GM23248 (cell line): ENCODE data around the gene GMPPB. TPM values are rescaled to one million over a fixed set of nuclear protein-coding genes. Genes with fewer than 3 reads are reported as not detected.

ENCODE experiments used
- DNase-seq: peaks from one replicate; pipeline ENCODE4 v3.0.0-alpha.2; 2015
- H2AFZ ChIP-seq: fragments of 200-600 bp; sonication (generic); 2 replicates; pipeline ENCODE4 v1.6.1; 2016; ENCODE audit warnings: antibody characterized with exemption
- H3F3A ChIP-seq: fragments of 200-600 bp; sonication (generic); 2 replicates; pipeline ENCODE4 v1.6.1; 2016; ENCODE audit warnings: mild to moderate bottlenecking, antibody characterized with exemption, mixed run types; ENCODE audit not compliant: insufficient read depth
- H3K27ac ChIP-seq: fragments of 200-600 bp; sonication (generic); 2 replicates; pipeline ENCODE4 v1.5.1; 2016; ENCODE audit warnings: mild to moderate bottlenecking
- H3K27me3 ChIP-seq: fragments of 200-600 bp; sonication (generic); replicated peaks from 2 replicates; pipeline ENCODE4 v1.6.1; 2016; ENCODE audit warnings: mild to moderate bottlenecking; ENCODE audit not compliant: insufficient read depth
- H3K36me3 ChIP-seq: fragments of 200-600 bp; sonication (generic); 2 replicates; pipeline ENCODE4 v1.6.1; 2016; ENCODE audit warnings: low read depth, mild to moderate bottlenecking
- H3K4me1 ChIP-seq: fragments of 200-600 bp; sonication (generic); 2 replicates; pipeline ENCODE4 v1.6.1; 2016; ENCODE audit warnings: mild to moderate bottlenecking; ENCODE audit not compliant: insufficient read depth
- H3K4me2 ChIP-seq: fragments of 200-600 bp; sonication (generic); one replicate; pipeline ENCODE4 v1.6.1; 2016; ENCODE audit warnings: mild to moderate bottlenecking; ENCODE audit not compliant: unreplicated experiment
- H3K4me3 ChIP-seq: fragments of 200-600 bp; sonication (generic); 2 replicates; pipeline ENCODE4 v1.5.1; 2016; ENCODE audit warnings: mild to moderate bottlenecking
- H3K79me2 ChIP-seq: fragments of 200-600 bp; sonication (generic); 2 replicates; pipeline ENCODE4 v1.6.1; 2016; ENCODE audit warnings: mild to moderate bottlenecking; ENCODE audit not compliant: insufficient read depth
- H3K9ac ChIP-seq: fragments of 200-600 bp; sonication (generic); 2 replicates; pipeline ENCODE4 v1.6.1; 2016; ENCODE audit warnings: mild to moderate bottlenecking
- H3K9me2 ChIP-seq: fragments of 200-600 bp; sonication (generic); 2 replicates; pipeline ENCODE4 v1.6.1; 2016; ENCODE audit warnings: mixed run types, mild to moderate bottlenecking, moderate library complexity; ENCODE audit not compliant: insufficient read depth
- H3K9me3 ChIP-seq: fragments of 200-600 bp; sonication (generic); one replicate; pipeline ENCODE4 v1.6.1; 2017; ENCODE audit warnings: low read depth
- H4K20me1 ChIP-seq: fragments of 200-600 bp; sonication (generic); 2 replicates; pipeline ENCODE4 v1.6.0; 2016; ENCODE audit not compliant: insufficient read depth
- EZH2 ChIP-seq: fragments of 200-600 bp; sonication (generic); IDR thresholded peaks from 2 replicates; pipeline ENCODE4 v1.6.1; 2018; ENCODE audit warnings: antibody characterized with exemption, mild to moderate bottlenecking; ENCODE audit not compliant: insufficient read depth, poor library complexity, severe bottlenecking
- EZH2phosphoT487 ChIP-seq: fragments of 200-600 bp; sonication (generic); IDR thresholded peaks from 2 replicates; pipeline ENCODE4 v1.6.1; 2018; ENCODE audit warnings: antibody characterized with exemption, moderate library complexity, mild to moderate bottlenecking, low read depth; ENCODE audit not compliant: insufficient read depth
- WGBS, 2 experiments: methylation state at CpG; one replicate each; pipeline ENCODE4 v1.1.6; 2015 to 2017; ENCODE audit warnings: low lambda C conversion rate in 2 of 2, low coverage in 1 of 2; ENCODE audit errors: missing lambda C conversion rate in 2 of 2; 5-methylcytosine and 5-hydroxymethylcytosine counted together
- in situ Hi-C: fragments of 300-500 bp; cut with MboI; formaldehyde crosslinking; loops from 2 replicates; pipeline ENCODE4 v1.15.0; 2020
- polyA plus RNA-seq: library from polyadenylated mRNA; unstranded; fragments of >200 nt; fragmentation: Nextera tagmentation; extraction: Ambion mirVana; gene quantifications from 2 replicates; pipeline ENCODE4 v1.2.1, GENCODE V29; 2016
- small RNA-seq: library from RNA; depleted of rRNA; stranded (forward); fragments of <200 nt; gene quantifications from one replicate; pipeline ENCODE3, GENCODE V24; 2014; ENCODE audit warnings: low read depth, low replicate concordance
- total RNA-seq: library from RNA; depleted of rRNA; stranded (reverse); fragments of >200 nt; shearing (Covaris generic); gene quantifications from 2 replicates; pipeline ENCODE4 v1.2.3, GENCODE V29; 2014; rRNA removed

The GMPPB gene
- total and polyA plus RNA-seq, 2 experiments from 2014 or later = 24.1 to 37.8 TPM

GRCh38 chr3:49673121-49673714 lies 50.5 kb downstream of the GMPPB start:
- Histone ChIP-seq H3K9ac (peak overlapping the region; percentile 86), H3K4me3 (peak overlapping the region; percentile 81), H3K27me3 (no peaks in the 10 kb centered on the region), H3F3A (0 out of 2 replicates have a peak, but pooled peaks cover 3% of the 10 kb centered on the region), H3K27ac (peak overlapping the region; percentile 87), H3K4me2 (peak overlapping the region; percentile 84), H3K9me2 (no peaks in the 10 kb centered on the region), H3K4me1 (peaks cover 11% of the 10 kb centered on the region), H3K79me2 (peaks cover 12% of the 10 kb centered on the region), H3K9me3 (no peaks in the 10 kb centered on the region), H4K20me1 (no peaks in the 10 kb centered on the region), H3K36me3 (0 out of 2 replicates have a peak, but pooled peaks cover 4% of the 10 kb centered on the region), H2AFZ (peak overlapping the region; percentile 88)
- no peak for TF ChIP-seq EZH2phosphoT487
- no peak for TF ChIP-seq EZH2
- WGBS, 2 experiments = 27 to 30% methylated on average over 11 to 17 of the region's 17 CpGs
- no peak for DNase-seq
- in situ Hi-C loops = loop anchor here (10.0 kb wide), 1 partner anchor 128 kb away; no protein-coding TSS in a partner anchor

DNA sequence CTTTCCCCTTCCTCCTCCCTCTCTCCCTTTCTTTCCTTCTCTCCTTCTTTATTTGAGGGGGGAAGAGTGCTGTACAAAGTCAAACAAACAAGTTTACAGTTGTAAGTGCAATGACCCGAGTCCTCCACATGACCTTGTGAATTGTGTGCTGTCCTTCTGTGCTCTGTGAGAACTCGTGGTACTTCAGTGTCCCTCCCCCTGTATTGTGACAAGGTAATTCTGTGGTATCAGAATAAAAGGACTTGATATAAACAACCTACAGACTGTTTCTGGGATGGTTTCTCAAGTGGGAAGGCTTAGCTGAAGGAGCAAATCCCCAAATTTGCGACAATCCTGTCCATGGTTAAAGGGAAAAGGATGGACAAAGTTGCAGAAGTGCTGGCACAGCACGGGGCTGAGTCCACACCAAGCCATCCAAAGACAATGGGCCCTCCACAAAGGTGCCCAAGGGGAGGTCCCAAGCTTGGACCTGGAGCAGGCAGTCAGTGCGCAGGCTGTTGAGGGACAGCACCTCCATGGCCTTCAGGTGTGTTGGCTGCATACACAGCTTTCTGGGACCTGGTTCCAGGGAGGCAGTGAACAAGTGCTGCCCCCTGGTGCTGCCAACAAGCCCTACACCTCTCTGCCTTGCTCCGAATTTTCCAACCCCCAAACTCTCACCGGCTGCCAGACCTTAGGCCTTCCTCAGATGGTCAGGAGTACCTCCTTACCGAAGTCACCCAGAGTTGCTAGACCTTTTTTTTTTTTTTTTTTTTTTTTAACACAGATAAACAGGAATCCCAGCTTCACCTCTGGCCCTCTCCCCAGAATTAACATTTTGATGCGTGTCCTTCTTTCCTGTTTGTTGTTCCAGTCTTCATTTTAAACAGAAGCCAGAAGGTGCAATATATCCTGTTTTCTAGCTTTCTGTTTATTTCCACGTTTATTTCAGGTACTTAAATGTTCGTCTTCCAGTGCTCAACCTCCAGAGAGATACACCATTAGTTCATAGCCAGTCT lies 52.2 kb downstream of the GMPPB start:
- H3K27me3 ChIP-seq = no peaks in the 10 kb centered on the region
- H3K4me2 ChIP-seq = no peak overlapping the region
- peaks cover 11% of the 10 kb centered on the region for H3K4me1 ChIP-seq
- DNase-seq = peak; percentile 79
- H3K79me2 ChIP-seq = peaks cover 12% of the 10 kb centered on the region
- in situ Hi-C loops = loop anchor here (10.0 kb wide), 1 partner anchor 127 kb away; no protein-coding TSS in a partner anchor
- 0 out of 2 replicates have a peak, but pooled peaks cover 3% of the 10 kb centered on the region for H3F3A ChIP-seq
- no peak overlapping the region for H3K4me3 ChIP-seq
- H3K36me3 ChIP-seq = no peaks in the 10 kb centered on the region
- no peak for TF ChIP-seq EZH2
- no peak for TF ChIP-seq EZH2phosphoT487
- H3K9me3 ChIP-seq = no peaks in the 10 kb centered on the region
- no peak overlapping the region for H3K27ac ChIP-seq
- no peak overlapping the region for H3K9ac ChIP-seq
- no peaks in the 10 kb centered on the region for H3K9me2 ChIP-seq
- no peak overlapping the region for H2AFZ ChIP-seq
- WGBS, 2 experiments = 27 to 29% methylated on average over 11 of the region's 11 CpGs
- no peaks in the 10 kb centered on the region for H4K20me1 ChIP-seq

DNA sequence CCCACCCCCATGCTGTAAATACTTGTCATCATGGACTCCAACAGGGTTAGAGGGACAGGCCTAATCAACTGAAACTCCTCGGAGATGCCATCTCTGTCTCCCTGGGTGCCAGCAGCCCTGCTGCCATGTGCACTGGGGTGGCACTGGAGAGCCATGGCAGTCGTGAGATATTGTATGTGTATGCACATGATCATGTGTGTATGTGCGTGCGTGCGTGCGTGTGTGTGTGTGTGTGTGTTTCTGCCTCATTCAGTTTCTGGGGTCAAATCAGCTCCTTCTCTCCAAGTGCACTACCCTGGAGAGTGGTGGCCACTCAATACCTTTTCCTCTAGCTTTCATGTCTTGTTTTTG lies 52.8 kb downstream of the GMPPB start:
- in situ Hi-C loops = loop anchor here (10.0 kb wide), 1 partner anchor 126 kb away; no protein-coding TSS in a partner anchor
- TF ChIP-seq EZH2 (no peak), EZH2phosphoT487 (no peak)
- 60 to 61% methylated on average over 6 of the region's 6 CpGs for WGBS, 2 experiments
- DNase-seq = no peak
- H3F3A ChIP-seq = 0 out of 2 replicates have a peak, but pooled peaks cover 3% of the 10 kb centered on the region
- no peak overlapping the region for H3K27ac ChIP-seq
- no peak overlapping the region for H3K9ac ChIP-seq
- peaks cover 11% of the 10 kb centered on the region for H3K4me1 ChIP-seq
- H3K9me2 ChIP-seq = no peaks in the 10 kb centered on the region
- no peaks in the 10 kb centered on the region for H3K27me3 ChIP-seq
- no peak overlapping the region for H2AFZ ChIP-seq
- no peak overlapping the region for H3K4me3 ChIP-seq
- H4K20me1 ChIP-seq = no peaks in the 10 kb centered on the region
- no peaks in the 10 kb centered on the region for H3K9me3 ChIP-seq
- H3K4me2 ChIP-seq = no peak overlapping the region
- H3K36me3 ChIP-seq = no peaks in the 10 kb centered on the region
- H3K79me2 ChIP-seq = peaks cover 12% of the 10 kb centered on the region

Small RNA genes within 50 kb of the gene (small RNA-seq; reads per million reads assigned to genes)
- gene AMIGO3 = not detected
- not detected for gene COX6CP14

Other genes with a start within 250 kb of the GMPPB start
- under 0.01 TPM in 2 replicates for gene BSN, start 169.5 kb downstream of the GMPPB start, total RNA-seq
- 0.03 and 0.08 TPM in 2 replicates for gene BSN, start 169.5 kb downstream of the GMPPB start, polyA plus RNA-seq
- 108 and 126 TPM in 2 replicates for gene APEH, start 49.6 kb downstream of the GMPPB start, total RNA-seq
- gene APEH, start 49.6 kb downstream of the GMPPB start, polyA plus RNA-seq = 83.3 and 89.1 TPM in 2 replicates
- 6.3 and 6.4 TPM in 2 replicates for gene MST1, start 34.5 kb downstream of the GMPPB start, total RNA-seq
- 2.5 and 3.0 TPM in 2 replicates for gene MST1, start 34.5 kb downstream of the GMPPB start, polyA plus RNA-seq
- gene RNF123, start 34.4 kb downstream of the GMPPB start, total RNA-seq = 22.8 and 25.7 TPM in 2 replicates
- gene RNF123, start 34.4 kb downstream of the GMPPB start, polyA plus RNA-seq = 18.7 and 21.6 TPM in 2 replicates
- 3.2 TPM in 1 of 2 replicates, not detected in the other for gene AMIGO3, start 4.3 kb downstream of the GMPPB start, total RNA-seq
- gene AMIGO3, start 4.3 kb downstream of the GMPPB start, polyA plus RNA-seq = 0.18 and 0.25 TPM in 2 replicates
- 20.6 and 27.2 TPM in 2 replicates for gene IP6K1, start 62.6 kb upstream of the GMPPB start, total RNA-seq
- gene IP6K1, start 62.6 kb upstream of the GMPPB start, polyA plus RNA-seq = 18.7 and 20.3 TPM in 2 replicates
- not detected in 2 replicates for gene CDHR4, start 75.9 kb upstream of the GMPPB start, total RNA-seq
- gene CDHR4, start 75.9 kb upstream of the GMPPB start, polyA plus RNA-seq = not detected in 2 replicates
- 7.1 and 12.0 TPM in 2 replicates for gene INKA1, start 79.3 kb upstream of the GMPPB start, total RNA-seq
- 7.2 and 7.9 TPM in 2 replicates for gene INKA1, start 79.3 kb upstream of the GMPPB start, polyA plus RNA-seq
- gene UBA7, start 90.0 kb upstream of the GMPPB start, total RNA-seq = 35.7 and 41.6 TPM in 2 replicates
- 14.0 and 16.9 TPM in 2 replicates for gene UBA7, start 90.0 kb upstream of the GMPPB start, polyA plus RNA-seq
- gene TRAIP, start 132.6 kb upstream of the GMPPB start, total RNA-seq = 4.5 and 6.6 TPM in 2 replicates
- gene TRAIP, start 132.6 kb upstream of the GMPPB start, polyA plus RNA-seq = 4.1 and 5.2 TPM in 2 replicates
- not detected in 2 replicates for gene CAMKV, start 146.0 kb upstream of the GMPPB start, total RNA-seq
- 0.09 and 0.19 TPM in 2 replicates for gene CAMKV, start 146.0 kb upstream of the GMPPB start, polyA plus RNA-seq
- 0.32 TPM in 1 of 2 replicates, not detected in the other for gene MST1R, start 179.9 kb upstream of the GMPPB start, total RNA-seq
- gene MST1R, start 179.9 kb upstream of the GMPPB start, polyA plus RNA-seq = 0.35 TPM in 1 of 2 replicates, not detected in the other
- 15.0 and 16.7 TPM in 2 replicates for gene MON1A, start 205.9 kb upstream of the GMPPB start, total RNA-seq
- 12.6 and 13.6 TPM in 2 replicates for gene MON1A, start 205.9 kb upstream of the GMPPB start, polyA plus RNA-seq
- 29.8 and 31.8 TPM in 2 replicates for gene RBM6, start 216.2 kb upstream of the GMPPB start, total RNA-seq
- 42.9 and 53.7 TPM in 2 replicates for gene RBM6, start 216.2 kb upstream of the GMPPB start, polyA plus RNA-seq